GM06990 (cell line): Measurements from ENCODE around the gene SIRT3.
"Not testable (repeated sequence)": the region's sequence is repeated elsewhere in the genome, so short reads cannot be mapped to it uniquely, and the experiment has no call there.

Experiments used
- DNase-seq: peaks from one replicate; pipeline ENCODE4 v3.0.0-alpha.2; 2011; ENCODE audit not compliant: insufficient read length; ENCODE audit errors: extremely low read depth
- H3K27me3 ChIP-seq: replicated peaks from 2 replicates; pipeline ENCODE4 v1.6.0; 2011; ENCODE audit warnings: low read length; ENCODE audit not compliant: control insufficient read depth, insufficient read depth
- H3K36me3 ChIP-seq: 2 replicates; pipeline ENCODE4 v1.5.1; 2011; ENCODE audit warnings: low read length; ENCODE audit not compliant: control insufficient read depth, insufficient read depth
- H3K4me3 ChIP-seq: replicated peaks from 2 replicates; pipeline ENCODE4 v1.5.1; 2011; ENCODE audit warnings: low read depth, mild to moderate bottlenecking, control low read depth, low read length
- CTCF ChIP-seq: IDR thresholded peaks from 2 replicates; pipeline ENCODE4 v1.5.1; 2011; ENCODE audit warnings: low read length, control low read depth, mild to moderate bottlenecking, inconsistent platforms; ENCODE audit not compliant: insufficient read depth, poor library complexity, severe bottlenecking

Gene SIRT3

DNA sequence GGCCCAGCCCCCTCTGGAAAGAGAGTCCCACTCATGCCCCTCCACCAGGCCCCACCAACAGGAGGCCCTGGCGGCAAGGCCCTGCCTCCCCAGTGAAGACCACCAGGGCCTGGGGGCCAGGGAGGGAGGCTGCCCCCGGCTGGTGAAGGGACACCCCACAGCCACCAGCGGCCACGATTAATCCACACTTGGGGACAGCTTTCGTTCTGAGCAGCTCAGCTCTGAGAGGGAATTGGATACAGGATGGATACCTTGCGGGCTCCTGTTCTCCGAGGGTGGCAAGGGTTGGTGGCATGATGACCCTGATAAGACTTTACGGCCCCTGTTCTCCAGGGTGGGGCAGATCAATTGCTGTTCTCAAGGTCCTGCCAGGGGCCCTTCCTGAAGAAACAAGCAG, 35.2 kb upstream of the SIRT3 start:
- TF ChIP-seq CTCF: no peak
- DNase-seq: no peak
- Histone ChIP-seq H3K36me3 (no peaks in the 10 kb centered on the region), H3K27me3 (no peaks in the 10 kb centered on the region), H3K4me3 (no peak overlapping the region)

DNA sequence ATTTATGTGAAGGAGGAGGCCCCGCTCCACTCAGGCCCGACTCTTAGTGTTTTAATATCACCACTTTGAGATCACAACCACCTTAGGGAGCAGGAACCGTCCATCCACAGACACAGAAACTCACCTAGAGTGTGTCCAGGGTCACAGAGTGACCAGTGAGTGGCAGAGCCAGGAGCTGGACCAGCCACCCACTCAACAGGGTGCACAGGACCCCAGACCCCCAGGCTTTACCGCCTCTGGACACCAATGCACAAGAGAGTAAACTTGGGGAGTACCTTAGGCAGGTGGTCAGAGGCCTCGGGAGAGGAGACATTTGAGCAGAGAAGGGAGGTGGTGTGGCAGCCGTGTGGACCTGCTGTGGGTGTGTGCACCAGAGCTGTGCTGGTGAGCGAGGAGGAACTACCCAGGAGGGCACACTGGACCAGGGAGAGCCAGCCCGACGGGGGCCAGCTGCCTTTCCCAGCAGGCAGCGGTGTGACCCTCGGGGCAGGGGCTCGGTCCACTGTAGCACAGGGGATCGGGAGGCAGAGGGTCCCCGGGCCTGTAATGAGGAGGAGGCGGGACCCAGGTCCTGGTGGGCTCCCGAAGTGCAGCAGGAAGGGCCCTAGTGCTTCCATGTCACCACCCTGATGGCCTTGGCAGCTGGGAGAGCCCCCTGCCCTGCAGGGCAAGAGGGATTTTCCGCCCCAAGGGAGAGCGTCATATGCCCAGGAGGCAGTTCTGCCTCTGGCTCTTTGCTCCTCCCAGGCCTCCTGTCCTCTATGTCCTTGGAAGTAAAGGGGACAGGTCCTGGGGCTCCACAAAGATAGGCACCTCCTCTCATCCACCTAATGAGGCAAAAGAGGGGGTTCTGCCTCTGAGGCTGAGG, 34.5 kb upstream of the SIRT3 start:
- Histone ChIP-seq H3K36me3 (no peaks in the 10 kb centered on the region), H3K27me3 (no peaks in the 10 kb centered on the region), H3K4me3 (no peak overlapping the region)
- DNase-seq: no peak
- no peak for TF ChIP-seq CTCF

GRCh38 chr11:269146-269890, 33.2 kb upstream of the SIRT3 start:
- Histone ChIP-seq H3K36me3 (no peaks in the 10 kb centered on the region), H3K27me3 (no peaks in the 10 kb centered on the region), H3K4me3 (peak overlapping the region; percentile 67)
- peak; percentile 84 for DNase-seq
- no peak for TF ChIP-seq CTCF

DNA sequence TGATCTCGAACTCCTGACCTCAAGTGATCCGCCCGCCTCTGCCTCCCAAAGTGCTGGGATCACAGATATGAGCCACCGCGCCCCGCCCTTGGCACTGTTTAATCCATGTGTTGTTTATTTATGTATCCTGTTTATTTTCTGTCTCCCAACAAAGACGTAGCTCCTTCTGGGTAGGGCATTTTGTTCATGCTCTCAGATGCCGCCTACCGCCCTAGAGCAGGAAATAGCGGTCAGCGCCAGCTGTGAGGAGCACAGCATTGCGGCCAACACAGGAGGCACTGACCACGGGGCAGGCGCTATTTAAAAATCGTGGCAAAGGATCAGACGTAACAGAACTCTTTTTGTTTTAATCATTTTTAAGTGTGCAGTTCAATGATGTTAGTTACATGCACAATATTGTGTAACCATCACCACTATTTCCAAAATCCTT, 32.6 kb upstream of the SIRT3 start:
- not testable (repeated sequence) for H3K36me3 ChIP-seq, H3K27me3 ChIP-seq
- DNase-seq: peak; percentile 72
- peak overlapping the region; percentile 67 for H3K4me3 ChIP-seq

- H3K4me3 ChIP-seq: peak overlapping the region; percentile 67
Measured at GRCh38 chr11:267491-267994, 31.4 kb upstream of the SIRT3 start.

More at GRCh38 chr11:267491-267994, 31.4 kb upstream of the SIRT3 start:
- Histone ChIP-seq H3K36me3 (no peaks in the 10 kb centered on the region), H3K27me3 (no peaks in the 10 kb centered on the region)
- TF ChIP-seq CTCF: no peak
- peak; percentile 75 for DNase-seq
